CD1c-positive myeloid dendritic cell (primary cell): Measurements from ENCODE around the gene MACROD2.

Experiments used
- DNase-seq: peaks from one replicate; pipeline ENCODE4 v3.0.0-alpha.2; 2016; ENCODE audit errors: extremely low spot score

MACROD2 gene

DNA sequence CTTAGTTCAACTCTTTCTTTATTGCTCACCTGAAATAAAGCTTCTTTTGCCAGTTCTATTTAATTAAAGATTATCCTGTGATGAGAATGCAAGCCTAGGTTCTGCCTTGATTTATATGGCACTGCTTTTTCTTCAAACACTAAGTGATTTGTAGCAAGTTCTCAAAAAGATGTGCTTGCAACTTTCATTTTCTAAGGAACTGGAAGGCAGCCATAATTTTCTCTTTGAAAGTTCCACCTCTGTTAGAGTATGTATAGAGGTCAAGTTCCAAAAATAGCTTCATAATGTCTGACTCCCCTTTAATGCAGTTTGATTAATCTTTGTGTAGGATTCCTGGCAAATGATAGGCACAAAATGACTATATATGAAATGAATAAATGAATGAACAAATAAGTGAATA lies 870.4 kb downstream of the MACROD2 start:
- no peak for DNase-seq

DNA sequence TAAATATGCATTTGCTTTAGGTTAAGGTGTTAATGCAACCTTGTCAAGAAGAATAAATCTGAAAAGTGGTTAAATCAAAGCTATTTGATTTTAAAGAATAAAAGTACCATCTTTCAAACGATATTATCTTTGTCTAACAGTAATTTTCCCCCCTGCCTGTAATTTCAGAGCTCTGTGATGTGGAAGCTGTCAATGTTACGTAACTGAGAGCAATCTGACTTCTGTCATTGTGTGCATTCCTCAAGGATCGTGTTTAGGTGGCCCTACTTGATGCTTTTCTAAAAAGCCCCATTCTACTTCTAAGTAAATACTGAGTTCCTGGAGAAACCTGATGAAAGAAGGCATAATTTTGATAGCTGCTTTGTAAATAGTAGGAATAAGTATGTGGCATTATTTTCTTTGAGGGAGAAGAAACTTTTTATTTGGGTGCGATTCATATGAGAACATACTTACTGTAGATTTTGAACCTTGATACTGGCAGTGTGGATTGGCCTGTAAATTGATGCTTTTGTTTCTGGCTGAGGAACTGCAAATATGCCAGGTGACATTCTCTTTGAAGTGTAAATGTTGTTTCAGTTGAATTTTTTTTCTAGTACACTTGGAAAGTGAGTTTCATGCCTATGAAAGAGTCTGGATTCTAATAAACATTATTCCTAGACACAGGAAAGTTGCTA lies 871.7 kb downstream of the MACROD2 start:
- DNase-seq = no peak

DNA sequence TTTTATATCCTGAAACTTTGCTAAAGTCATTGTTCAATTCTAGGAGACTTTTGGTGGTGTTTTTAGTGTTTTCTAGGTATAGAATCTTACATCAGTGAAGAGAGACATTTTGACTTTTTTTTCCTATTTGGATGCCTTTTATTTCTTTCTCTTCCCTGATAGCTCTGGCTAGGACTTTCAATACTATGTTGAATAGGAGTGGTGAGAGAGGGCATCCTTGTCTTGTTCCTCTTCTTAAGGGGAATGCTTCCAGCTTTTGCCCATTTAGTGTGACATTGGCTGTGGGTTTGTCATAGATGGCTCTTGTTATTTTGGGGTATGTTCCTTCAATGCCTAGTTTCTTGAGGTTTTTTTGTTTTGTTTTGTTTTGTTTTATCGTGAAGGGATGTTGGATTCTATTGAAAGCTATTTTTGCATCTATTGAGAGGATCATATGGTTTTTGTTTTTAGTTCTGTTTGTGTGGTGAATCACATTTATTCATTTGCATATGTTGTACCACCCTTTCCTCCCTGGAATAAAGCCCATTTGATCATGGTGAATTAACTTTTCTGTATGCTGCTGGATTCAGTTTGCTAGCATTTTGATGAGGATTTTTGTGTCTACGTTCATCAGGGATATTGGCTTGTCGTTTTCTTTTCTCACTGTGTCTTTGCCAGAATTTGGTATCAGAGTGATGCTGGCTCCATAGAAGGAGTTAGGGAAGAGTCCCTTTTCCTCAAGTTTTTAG lies 882.1 kb downstream of the MACROD2 start:
- no peak for DNase-seq

DNA sequence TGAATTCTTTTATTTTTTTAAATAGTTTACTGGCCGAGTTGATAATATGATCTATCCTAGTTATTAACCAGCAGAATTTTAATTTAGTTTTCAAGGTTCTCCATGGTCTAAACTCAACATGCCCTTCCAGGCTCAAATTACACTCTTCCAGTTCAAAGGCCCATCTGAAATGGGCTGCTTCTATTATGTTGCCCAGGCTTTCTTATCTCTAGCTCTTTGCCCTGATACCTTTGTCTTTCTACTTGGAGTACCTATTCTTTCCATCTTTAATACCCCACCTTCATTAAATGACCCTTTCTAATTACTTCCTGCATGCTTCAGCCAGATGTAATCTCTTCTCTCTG lies 883.3 kb downstream of the MACROD2 start:
- DNase-seq = no peak

DNA sequence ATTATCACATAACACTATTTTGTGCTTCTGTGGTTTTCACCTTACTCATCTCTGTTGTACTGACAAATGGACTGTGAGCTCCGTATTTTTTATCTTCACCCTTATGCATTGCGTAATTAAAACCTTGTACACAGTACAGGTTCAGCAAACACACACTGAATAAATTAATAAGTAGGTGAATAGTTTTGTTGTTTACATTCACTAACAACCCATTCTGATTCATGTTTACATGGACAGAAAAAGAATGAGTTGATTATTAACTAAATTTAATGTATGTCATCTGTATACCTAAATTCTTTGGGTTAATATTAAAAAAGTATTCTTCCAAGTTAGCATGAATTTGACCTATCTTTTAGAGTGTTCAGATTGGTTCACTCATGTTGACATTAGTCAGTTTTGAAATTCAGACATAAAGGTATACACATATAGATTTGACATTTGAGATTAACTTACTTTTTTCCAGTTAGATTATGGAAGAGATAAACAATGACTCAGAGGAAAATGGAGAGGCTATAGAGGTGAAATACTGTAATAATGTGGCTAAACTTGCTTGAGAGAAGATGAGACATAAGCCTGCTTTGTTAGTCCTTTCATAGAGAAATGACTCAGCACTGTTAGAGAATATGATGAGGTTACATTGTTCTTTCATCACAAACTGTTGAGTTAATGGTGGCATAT lies 883.8 kb downstream of the MACROD2 start:
- no peak for DNase-seq

DNA sequence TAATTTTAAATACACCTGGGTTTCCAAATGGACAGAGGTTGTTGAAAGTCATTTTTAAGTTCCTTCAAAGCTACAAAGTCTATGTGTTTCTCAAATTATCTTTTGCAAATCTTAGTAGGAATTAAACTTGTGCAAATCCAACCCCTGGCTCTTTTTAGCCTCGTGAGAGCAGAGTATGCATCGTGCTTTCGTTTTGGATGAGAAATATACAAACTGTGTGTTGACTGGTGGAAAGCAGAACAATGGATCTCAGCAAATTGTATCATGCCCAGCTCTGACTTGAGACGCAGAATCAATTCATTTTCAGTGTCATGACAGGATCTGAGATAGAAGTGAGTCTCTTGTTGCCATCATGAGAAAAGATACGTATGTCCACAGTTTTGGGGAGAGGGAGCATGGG lies 884.5 kb downstream of the MACROD2 start:
- DNase-seq = no peak

DNA sequence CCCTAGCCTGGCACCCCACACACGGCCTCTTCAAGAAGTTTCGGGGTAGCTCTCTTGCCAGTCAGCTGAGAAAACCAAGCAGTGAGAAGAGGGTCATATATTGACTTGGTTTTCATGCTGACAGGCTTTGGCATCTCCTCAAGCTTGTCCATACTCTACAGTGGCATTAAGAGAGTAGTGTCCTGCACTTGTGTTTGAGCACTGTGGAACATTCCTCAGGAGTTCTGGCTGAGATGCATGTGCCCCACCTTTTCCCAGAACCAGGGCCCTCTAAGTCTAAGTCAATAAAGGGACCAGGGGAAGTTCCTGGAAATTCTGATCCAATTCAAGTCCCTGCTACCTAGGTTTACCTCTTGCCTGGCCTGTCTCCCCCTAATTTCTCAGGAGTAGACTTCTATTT lies 886.2 kb downstream of the MACROD2 start:
- DNase-seq = no peak

DNA sequence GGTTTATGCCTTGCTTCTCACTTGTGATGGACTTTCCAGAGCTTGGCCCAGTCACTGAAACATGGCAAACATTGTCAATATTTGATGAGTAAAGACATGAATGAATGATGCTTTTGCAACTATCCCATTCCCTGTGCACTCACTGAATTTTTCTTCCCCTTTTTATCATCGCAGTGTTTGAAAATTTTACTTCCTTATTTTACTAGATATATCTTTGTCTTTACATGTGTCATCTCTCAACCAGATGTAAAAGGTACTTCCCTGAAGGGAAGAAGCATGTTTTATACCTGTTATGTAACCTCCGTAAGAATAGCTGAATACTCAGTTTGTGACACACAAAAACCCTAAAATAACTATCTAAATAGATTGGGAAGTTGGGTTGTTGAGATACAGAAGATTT lies 886.8 kb downstream of the MACROD2 start:
- DNase-seq = peak; percentile 1

DNA sequence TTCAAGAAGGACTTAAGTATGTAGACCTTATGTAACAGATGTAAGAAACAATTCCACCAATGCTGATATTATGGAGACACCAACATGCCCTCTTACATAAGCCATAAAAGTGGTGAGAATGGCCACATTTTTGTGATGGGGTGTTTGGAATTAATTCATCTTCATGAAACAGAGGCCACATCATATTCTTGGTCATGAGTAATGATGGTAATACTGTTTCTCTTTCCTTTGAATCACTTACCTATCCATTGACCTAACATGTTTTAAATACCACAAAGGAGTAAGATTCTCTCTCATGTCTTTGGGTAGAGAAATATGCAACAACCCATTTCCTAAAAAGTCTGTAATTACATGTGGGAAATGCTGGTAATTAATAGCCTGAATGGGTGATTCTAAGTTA lies 887.5 kb downstream of the MACROD2 start:
- no peak for DNase-seq

DNA sequence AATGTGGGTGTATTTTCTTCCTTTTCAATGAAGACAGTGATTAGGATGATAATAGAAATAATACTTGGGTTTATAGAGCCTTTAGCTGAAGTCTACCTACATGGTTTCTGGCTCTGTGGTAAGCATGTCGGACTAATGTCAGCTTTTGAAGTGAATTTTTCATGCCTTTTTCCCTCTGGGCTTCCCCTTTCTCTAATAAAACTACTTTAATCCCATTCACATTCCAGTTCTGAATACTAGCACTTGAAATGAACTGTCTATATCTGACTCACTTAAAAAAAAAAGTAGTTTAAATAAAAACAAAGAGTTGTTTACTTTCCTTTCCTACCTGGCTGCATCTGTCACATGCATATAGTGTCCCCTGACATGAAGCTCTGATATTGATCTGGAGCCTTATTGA lies 888.0 kb downstream of the MACROD2 start:
- DNase-seq = no peak

DNA sequence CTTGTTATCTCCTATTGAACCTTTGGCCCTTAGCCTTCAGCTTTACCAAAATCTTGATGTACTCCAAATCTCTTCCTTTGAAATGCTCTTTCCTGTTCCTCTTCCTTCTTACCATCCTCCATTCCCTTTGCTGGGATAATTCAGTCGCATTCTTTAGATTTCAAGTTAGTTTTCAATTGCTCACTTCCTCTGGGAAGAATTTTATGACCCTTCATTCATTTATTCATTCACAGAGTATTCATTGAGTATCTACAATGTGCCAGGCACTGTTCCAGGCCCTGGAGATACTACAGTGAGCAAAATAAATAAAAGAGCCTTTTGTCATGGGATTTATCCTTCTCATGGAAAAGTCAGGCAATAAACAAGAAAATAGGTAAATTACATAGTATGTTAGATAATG lies 890.3 kb downstream of the MACROD2 start:
- no peak for DNase-seq

DNA sequence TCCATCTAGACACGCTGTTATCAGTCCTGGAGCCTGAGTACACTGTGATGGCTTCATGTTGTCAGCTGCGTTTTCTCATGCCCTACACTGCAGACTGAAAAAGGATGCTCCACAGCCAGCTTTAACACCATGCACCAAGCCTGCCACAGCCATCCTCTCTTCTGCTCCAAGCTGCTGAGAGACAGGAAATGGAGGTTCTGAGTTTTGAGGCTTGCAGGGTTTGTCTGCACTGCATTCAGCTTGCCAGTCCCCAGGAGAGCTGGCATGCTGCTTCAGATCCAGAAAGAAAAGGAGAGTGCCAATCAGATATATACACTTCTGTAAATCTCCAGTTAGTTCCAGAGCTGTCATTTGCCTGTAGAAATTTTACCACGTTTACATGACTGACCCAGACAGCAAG lies 892.8 kb downstream of the MACROD2 start:
- no peak for DNase-seq

DNA sequence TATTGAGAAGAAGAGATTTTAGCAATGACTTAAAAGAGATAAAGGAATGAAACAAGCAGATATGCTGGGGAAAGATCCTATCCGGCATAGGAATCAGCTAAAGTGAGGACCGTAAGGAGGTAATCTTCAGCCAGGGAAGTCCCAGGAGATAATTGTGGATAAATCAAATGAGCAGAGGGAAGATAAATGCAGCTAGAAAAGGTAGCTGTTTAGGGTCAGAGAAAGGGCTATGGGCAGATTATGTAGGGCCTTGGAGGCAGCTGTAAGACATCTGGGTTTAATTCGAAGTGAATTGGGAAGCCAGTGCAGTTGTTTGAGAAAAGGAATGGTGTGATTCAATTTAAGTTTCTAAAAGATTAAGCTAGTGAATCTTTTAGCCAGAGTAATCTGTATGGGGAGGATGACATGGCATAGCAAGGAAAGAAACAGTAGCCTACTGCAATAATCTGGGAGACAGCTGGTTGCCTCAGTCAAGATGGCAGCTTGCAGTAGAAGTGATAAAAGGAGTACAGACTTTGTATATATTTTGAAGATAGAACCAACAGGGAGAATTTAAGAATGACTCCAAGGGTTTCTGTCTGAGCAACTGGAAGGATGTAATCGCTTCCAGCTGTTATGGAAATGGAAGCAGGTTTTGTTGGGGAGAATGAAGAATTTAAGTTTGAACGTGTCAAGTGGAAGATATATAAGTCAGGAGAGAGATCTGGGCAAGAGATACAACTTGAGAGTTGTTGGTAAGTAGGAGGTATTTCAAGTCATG lies 894.4 kb downstream of the MACROD2 start:
- no peak for DNase-seq

DNA sequence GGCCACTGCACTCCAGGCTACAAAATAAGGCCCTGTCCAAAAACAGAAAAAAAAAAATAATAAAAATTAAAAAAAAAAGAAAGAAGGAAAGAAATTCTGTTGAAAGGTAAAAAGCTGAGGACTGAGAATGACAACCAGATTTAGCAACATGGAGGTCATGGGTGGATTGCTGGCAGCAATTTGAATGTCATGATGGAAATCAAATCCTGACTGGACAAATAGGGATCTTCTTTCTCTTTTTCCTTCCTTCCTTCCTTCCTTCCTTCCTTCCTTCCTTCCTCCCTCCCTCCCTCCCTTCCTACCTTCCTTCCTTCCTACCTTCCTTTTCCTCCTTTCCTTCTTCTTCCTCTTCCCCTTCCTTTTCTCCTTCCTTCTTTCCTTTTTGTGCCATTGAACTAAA lies 895.4 kb downstream of the MACROD2 start:
- DNase-seq = no peak

DNA sequence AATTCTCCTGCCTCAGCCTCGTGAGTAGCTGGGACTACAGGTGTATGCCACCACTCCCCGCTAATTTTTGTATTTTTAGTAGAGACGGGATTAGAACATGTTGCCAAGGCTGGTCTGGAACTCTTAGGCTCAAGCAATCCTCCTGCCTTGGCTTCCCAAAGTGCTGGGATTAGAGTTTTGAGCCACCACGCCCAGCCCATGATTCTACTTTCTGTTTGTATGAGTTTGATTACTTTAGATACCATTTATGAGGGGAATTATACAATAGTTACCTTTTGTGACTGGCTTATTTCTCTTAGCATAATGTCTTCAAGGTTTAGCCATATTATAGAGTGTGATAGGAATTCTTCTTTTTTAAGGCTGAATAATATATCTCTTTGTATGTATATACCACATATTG lies 897.5 kb downstream of the MACROD2 start:
- no peak for DNase-seq

DNA sequence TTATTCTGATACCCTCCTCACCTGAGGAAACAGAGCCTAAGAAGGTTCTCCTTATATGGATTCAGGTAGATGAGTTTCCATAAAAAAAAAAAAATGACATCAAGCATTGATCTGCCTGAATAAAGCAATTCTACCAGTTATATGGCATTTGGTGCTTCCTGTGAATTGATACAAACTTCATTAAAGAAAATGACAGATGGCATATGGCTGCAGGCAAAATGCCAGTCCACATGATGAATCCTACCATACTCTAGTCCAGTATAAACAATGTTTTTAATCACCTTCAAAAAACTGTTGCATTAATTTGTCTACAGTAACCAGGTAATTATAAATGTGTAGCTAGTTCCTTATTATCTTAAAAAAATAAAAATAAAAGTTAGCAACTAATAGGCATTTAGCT lies 901.3 kb downstream of the MACROD2 start:
- DNase-seq = no peak

DNA sequence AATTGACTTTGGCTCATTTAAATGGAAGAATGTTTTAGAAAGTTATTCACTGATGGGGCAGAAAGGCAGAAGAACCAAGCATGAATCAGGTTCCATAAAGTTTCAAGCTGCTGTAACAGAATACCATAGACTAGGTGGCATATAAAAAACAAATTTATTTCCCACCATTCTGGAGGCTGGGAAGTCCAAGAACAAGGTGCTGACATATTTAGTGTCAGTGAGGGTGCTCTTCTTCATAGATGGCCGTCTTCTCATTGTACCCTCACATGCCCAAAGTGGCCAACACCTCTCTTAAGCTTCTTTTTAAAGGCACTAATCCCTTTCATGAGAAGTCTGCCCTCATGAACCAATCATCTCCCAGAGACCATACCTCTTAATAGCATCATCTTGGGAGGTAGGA lies 902.3 kb downstream of the MACROD2 start:
- DNase-seq = no peak

DNA sequence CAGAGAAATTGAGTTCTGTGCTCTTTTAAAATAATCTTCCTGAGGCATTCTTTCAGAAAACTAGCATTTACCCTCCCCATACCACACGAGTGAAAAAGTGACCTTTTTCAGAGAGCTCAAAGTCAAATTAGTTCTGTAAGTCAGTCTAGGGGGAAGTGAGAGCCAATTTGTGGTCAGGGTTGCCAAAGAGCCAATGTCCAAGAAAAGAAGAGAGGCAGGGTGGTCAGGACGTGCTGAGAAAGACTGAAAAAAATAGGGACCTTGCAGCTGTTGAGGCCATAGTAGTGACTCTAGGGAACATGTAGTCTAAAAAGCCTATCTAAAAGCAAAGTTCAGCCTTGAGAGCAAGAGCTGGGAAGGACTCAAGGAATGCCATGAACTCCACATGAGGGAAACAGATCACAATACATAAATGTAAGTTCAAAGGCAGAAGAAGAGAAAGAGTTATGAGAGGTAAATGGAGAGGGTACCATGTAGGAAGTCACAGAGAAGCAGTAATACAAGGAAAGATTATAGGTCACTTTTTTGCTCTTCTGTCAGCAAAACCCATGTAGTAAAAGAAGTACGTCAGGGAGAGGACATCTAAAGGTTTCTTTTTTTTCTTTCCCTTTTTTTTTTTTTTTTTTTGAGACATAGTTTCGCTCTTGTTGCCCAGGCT lies 907.2 kb downstream of the MACROD2 start:
- DNase-seq = peak; percentile 31

DNA sequence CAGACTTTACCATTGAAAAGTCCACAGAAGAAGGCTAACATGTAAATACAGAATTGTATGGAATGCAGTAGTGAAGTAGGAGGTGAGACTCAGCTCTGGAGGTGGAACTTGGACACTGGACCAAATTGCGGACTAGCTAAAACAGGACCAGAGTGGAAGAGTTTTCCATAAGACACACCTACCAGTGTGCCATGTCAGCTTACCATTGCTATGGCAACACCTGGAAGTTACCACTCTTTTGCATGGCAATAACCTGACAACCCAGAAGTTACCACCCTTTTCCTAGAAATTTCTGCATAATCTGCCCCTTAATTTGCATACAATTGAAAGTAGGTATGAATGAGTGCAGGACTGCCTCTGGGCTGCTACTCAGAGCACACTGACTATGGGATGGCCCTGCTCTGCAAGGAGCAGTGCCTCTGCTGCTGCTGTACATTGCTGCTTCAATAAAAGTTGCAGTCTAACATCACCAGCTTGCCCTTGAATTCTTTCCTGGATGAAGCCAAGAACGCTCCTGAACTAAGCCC lies 911.7 kb downstream of the MACROD2 start:
- DNase-seq = no peak

DNA sequence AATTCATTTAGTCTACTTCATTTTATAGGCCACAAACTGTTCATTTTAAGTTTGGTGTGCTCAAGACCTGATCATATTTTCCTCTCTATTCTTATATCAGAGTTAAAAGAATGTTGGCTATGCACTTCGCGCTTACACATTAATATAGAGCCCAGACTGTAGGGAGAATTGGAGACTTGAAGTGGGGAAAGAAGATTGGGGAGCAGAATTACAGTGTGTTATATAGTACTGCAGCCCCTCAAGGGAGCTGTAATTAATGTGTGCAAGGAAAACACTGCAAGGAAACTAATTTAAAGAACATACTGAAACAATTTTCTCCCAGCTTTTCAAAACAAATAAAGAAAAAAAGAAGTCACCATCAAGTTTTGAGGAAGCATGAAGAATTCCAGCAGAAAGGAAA lies 914.8 kb downstream of the MACROD2 start:
- no peak for DNase-seq

DNA sequence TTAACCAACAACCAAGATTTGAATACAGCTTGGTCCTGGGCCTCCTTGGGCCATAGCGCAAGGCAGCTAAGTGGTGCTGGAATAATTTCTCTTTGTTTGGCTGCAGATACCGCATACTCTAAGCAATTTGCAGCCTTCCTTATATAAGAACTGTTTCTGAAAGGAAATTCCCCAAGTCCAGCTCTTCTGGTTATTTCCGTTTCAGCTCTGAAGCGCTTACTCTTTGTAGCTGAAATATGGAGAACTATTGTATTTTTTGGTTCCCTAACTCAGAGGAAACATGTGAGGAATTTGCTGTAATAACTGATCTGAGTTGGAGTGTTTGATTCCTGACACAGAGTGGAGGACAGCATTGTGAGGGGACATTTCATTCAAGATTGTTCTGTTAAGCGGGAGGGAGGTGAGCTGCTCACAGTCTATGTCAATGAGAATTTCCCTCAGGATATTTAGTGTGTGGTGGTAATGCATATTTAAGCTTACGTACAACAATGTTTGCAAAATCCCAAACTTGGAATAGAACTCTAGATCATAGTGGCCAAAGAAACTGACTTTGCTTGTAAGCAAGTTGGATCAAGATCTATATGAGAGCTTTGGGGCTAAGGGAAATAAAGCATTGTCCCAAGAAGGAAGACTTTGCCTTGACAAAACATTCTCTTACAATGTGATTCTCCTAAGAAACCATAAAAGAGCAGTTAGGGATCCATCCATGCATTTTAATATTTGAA lies 918.7 kb downstream of the MACROD2 start:
- DNase-seq = no peak
